Gastroesophageal sphincter (tissue), 3 donors: Measurements from ENCODE around the gene PGBD5.

Experiments used
- CTCF ChIP-seq, 4 experiments: fragments of 200-600 bp in 2 of 4; fragments of 450-650 bp in 2 of 4; sonication (generic) in 1 of 4; IDR thresholded peaks; one replicate each; pipeline ENCODE4 v1.5.1; 2017 to 2019; ENCODE audit warnings: antibody characterized with exemption in 4 of 4, mild to moderate bottlenecking in 2 of 4, moderate library complexity in 2 of 4
- EP300 ChIP-seq: sonication (generic); formaldehyde crosslinking; IDR thresholded peaks from one replicate; pipeline ENCODE4 v1.6.1; 2017; ENCODE audit warnings: antibody characterized with exemption, mild to moderate bottlenecking
- POLR2A ChIP-seq, 2 donors: fragments of 450-650 bp; IDR thresholded peaks; one replicate each; pipeline ENCODE4 v1.6.1; 2017; ENCODE audit warnings: antibody characterized with exemption in 2 of 2, mild to moderate bottlenecking in 2 of 2, moderate library complexity in 1 of 2
- POLR2AphosphoS5 ChIP-seq: sonication (generic); formaldehyde crosslinking; IDR thresholded peaks from one replicate; pipeline ENCODE4 v1.6.1; 2017; ENCODE audit warnings: antibody characterized with exemption

GRCh38 chr1:230361941-230362340 is 64.2 kb downstream of the PGBD5 start:
- TF ChIP-seq POLR2A (IDR thresholded peaks at IDR 0.05) = no peak
- no peak for TF ChIP-seq CTCF (IDR thresholded peaks at IDR 0.05)
- TF ChIP-seq POLR2AphosphoS5 = no peak
- TF ChIP-seq EP300 = no peak
